Transverse colon (tissue), 4 donors: ENCODE data around the gene IPO11.

Source experiments
- POLR2A ChIP-seq: fragments of 450-650 bp; IDR thresholded peaks from one replicate; pipeline ENCODE4 v1.6.1; 2016; ENCODE audit warnings: antibody characterized with exemption, mild to moderate bottlenecking, moderate library complexity
- POLR2AphosphoS5 ChIP-seq, 3 donors: sonication (generic); formaldehyde crosslinking; IDR thresholded peaks; one replicate each; pipeline ENCODE4 v1.6.1; 2016; ENCODE audit warnings: antibody characterized with exemption in 3 of 3
- TF ChIP-seq, protein P1 (sequence below), 5 experiments: fragments of 200-600 bp in 3 of 5; fragments of 450-650 bp in 2 of 5; sonication (generic) in 3 of 5; IDR thresholded peaks; 1 replicate in 2 of 5; 2 replicates in 3 of 5; pipeline ENCODE4 v1.5.1; 2016 to 2017; ENCODE audit warnings: antibody characterized with exemption in 5 of 5, inconsistent platforms in 3 of 5, mild to moderate bottlenecking in 2 of 5, moderate library complexity in 1 of 5

DNA sequence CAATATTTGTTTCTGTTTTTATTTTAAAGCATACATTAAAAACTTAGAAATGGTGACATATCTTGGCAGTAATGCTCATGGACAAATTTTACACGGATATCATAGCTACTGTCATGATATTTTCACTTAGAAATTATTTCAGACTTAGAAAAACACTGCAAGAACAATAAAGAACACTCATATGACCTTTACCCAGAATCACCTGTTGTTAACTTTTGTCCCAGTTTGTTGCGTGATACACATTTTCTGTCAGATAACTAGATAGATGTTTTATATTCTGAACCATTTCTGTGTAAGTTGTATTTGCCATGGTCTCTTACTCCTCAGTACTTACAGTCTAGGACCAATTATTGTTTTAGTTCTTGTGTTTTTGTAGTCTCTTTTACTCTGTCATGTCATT, 162.5 kb downstream of the IPO11 start:
- TF ChIP-seq POLR2A (no peak), POLR2AphosphoS5 (IDR thresholded peaks at IDR 0.05) (no peak)
- TF ChIP-seq, protein P1, sequence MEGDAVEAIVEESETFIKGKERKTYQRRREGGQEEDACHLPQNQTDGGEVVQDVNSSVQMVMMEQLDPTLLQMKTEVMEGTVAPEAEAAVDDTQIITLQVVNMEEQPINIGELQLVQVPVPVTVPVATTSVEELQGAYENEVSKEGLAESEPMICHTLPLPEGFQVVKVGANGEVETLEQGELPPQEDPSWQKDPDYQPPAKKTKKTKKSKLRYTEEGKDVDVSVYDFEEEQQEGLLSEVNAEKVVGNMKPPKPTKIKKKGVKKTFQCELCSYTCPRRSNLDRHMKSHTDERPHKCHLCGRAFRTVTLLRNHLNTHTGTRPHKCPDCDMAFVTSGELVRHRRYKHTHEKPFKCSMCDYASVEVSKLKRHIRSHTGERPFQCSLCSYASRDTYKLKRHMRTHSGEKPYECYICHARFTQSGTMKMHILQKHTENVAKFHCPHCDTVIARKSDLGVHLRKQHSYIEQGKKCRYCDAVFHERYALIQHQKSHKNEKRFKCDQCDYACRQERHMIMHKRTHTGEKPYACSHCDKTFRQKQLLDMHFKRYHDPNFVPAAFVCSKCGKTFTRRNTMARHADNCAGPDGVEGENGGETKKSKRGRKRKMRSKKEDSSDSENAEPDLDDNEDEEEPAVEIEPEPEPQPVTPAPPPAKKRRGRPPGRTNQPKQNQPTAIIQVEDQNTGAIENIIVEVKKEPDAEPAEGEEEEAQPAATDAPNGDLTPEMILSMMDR (IDR thresholded peaks at IDR 0.05), result no peak
